ENCODE data around the gene SYNE4. TPM values are rescaled to one million over a fixed set of nuclear protein-coding genes. Genes with fewer than 3 reads are reported as not detected.
"Not testable (repeated sequence)": the region's sequence is repeated elsewhere in the genome, so short reads cannot be mapped to it uniquely, and the experiment has no call there.

The SYNE4 gene
- total RNA-seq, 1 experiment from 2014 or later = 19.7 TPM

- no peak for TF ChIP-seq CTCF (IDR thresholded peaks at IDR 0.05; ENCODE audit: unreplicated experiment)
- no peaks in the 10 kb centered on the region for H3K27me3 Mint-ChIP-seq (ENCODE audit: unreplicated experiment)
- no peak overlapping the region for H3K27ac Mint-ChIP-seq (ENCODE audit: unreplicated experiment)
- intact Hi-C loops (cut with micrococcal nuclease; ENCODE audit: unreplicated experiment) = no loop called here
- H3K4me1 Mint-ChIP-seq (ENCODE audit: low read depth, unreplicated experiment) = no peaks in the 10 kb centered on the region
- CTCF ChIA-PET = no interaction called here
- no peak overlapping the region for H3K4me3 Mint-ChIP-seq (ENCODE audit: low read depth, unreplicated experiment)
- no peaks in the 10 kb centered on the region for H3K9me3 Mint-ChIP-seq (ENCODE audit: low read depth, unreplicated experiment)
- DNase-seq = no peak
- no peaks in the 10 kb centered on the region for H3K36me3 Mint-ChIP-seq (ENCODE audit: insufficient read depth, unreplicated experiment)
- no TSS peak for BruUV-seq (replicated peaks)
These were observed 37.9 kb upstream of the SYNE4 start for GRCh38 chr19:36046443-36047050.

DNA sequence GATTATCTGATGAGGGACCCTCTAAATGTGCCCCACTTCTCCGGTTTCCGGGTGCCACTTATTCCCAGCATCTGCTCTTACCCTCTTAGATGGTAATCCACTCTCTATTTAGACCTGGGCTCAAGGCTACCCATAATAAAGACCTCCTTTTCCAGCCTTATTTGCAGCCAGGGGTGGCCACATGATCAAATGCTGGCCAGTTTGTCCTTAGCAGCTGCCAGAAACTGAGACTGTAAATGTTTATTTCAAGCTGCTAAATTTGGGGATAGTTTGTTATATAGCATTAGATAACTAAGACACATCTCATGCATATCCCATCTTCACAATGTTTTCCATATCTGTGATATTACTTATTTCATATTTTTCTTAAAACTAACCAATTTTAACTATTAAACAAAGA lies 35.3 kb upstream of the SYNE4 start:
- CTCF ChIA-PET = no interaction called here

DNA sequence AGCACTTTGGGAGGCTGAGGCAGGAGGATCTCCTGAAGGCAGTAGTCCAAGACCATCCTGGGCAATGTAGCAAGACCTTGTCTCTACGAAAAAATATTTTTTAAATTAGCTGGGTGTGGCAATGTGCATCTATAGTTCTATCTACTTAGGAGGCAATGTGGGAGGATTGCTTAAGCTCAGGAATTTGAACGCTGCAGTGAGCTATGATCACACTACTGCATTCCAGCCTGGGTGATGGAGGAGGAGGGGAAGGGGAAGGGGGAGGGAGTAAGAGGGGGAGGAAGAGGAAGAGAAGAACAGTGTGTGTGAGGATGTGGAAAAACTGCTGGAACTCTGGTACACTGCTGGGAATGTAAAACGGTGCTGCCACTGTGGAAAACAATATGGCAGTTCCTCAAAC lies 33.2 kb upstream of the SYNE4 start:
- H3K4me3 Mint-ChIP-seq (ENCODE audit: low read depth, unreplicated experiment) = no peak overlapping the region
- CTCF ChIA-PET = no interaction called here

More for the DNA sequence above, 35.3 kb upstream of the SYNE4 start:
- Mint-ChIP-seq H3K36me3 (ENCODE audit: insufficient read depth, unreplicated experiment) (peaks cover 6% of the 10 kb centered on the region), H3K27me3 (ENCODE audit: unreplicated experiment) (no peaks in the 10 kb centered on the region), H3K4me1 (ENCODE audit: low read depth, unreplicated experiment) (no peaks in the 10 kb centered on the region), H3K9me3 (ENCODE audit: low read depth, unreplicated experiment) (no peaks in the 10 kb centered on the region), H3K4me3 (ENCODE audit: low read depth, unreplicated experiment) (no peak overlapping the region), H3K27ac (ENCODE audit: unreplicated experiment) (no peak overlapping the region)
- intact Hi-C loops (cut with micrococcal nuclease; ENCODE audit: unreplicated experiment) = no loop called here
- no TSS peak for BruUV-seq (replicated peaks)
- no peak for DNase-seq
- TF ChIP-seq CTCF (IDR thresholded peaks at IDR 0.05; ENCODE audit: unreplicated experiment) = no peak

GRCh38 chr19:36041092-36041491 lies 32.5 kb upstream of the SYNE4 start:
- BruUV-seq (replicated peaks); H3K36me3 Mint-ChIP-seq (ENCODE audit: insufficient read depth, unreplicated experiment); H3K27me3 Mint-ChIP-seq (ENCODE audit: unreplicated experiment); DNase-seq; H3K4me1 Mint-ChIP-seq (ENCODE audit: low read depth, unreplicated experiment); intact Hi-C loops (cut with micrococcal nuclease; ENCODE audit: unreplicated experiment); H3K4me3 Mint-ChIP-seq (ENCODE audit: low read depth, unreplicated experiment); H3K9me3 Mint-ChIP-seq (ENCODE audit: low read depth, unreplicated experiment); CTCF ChIA-PET; H3K27ac Mint-ChIP-seq (ENCODE audit: unreplicated experiment): not testable (repeated sequence)

More for the DNA sequence above, 33.2 kb upstream of the SYNE4 start:
- Mint-ChIP-seq H3K36me3 (ENCODE audit: insufficient read depth, unreplicated experiment) (peaks cover 6% of the 10 kb centered on the region), H3K27me3 (ENCODE audit: unreplicated experiment) (no peaks in the 10 kb centered on the region), H3K9me3 (ENCODE audit: low read depth, unreplicated experiment) (no peaks in the 10 kb centered on the region), H3K4me1 (ENCODE audit: low read depth, unreplicated experiment) (no peaks in the 10 kb centered on the region), H3K27ac (ENCODE audit: unreplicated experiment) (no peak overlapping the region)
- TF ChIP-seq CTCF (IDR thresholded peaks at IDR 0.05; ENCODE audit: unreplicated experiment) = no peak
- no peak for DNase-seq
- intact Hi-C loops (cut with micrococcal nuclease; ENCODE audit: unreplicated experiment) = no loop called here
- no TSS peak for BruUV-seq (replicated peaks)

DNA sequence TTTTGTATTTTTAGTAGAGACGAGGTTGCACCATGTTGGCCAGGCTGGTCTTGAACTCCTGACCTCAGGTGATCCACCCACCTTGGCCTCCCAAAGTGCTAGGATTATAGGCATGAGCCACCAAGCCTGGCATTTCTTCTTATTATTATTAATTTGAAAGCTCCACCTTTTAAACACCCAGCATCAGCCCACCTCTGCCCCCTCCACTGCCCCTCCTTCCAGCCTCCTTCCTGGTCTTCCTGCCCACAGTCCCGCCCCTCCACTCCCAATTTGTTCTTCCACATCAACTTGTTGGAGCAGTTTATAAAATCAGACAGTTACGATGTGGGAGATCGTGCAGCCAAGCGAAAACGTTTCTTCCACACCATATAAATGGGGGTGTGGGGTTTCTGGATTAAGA lies 31.9 kb upstream of the SYNE4 start:
- H3K27me3 Mint-ChIP-seq (ENCODE audit: unreplicated experiment) = no peaks in the 10 kb centered on the region
- no peak for DNase-seq
- H3K27ac Mint-ChIP-seq (ENCODE audit: unreplicated experiment) = no peak overlapping the region
- no peak overlapping the region for H3K4me3 Mint-ChIP-seq (ENCODE audit: low read depth, unreplicated experiment)
- peaks cover 6% of the 10 kb centered on the region for H3K36me3 Mint-ChIP-seq (ENCODE audit: insufficient read depth, unreplicated experiment)
- no TSS peak for BruUV-seq (replicated peaks)
- TF ChIP-seq CTCF (IDR thresholded peaks at IDR 0.05; ENCODE audit: unreplicated experiment) = no peak
- no peaks in the 10 kb centered on the region for H3K4me1 Mint-ChIP-seq (ENCODE audit: low read depth, unreplicated experiment)
- intact Hi-C loops (cut with micrococcal nuclease; ENCODE audit: unreplicated experiment) = no loop called here
- no peaks in the 10 kb centered on the region for H3K9me3 Mint-ChIP-seq (ENCODE audit: low read depth, unreplicated experiment)
- CTCF ChIA-PET = no interaction called here
